ENCODE measurements around the gene GFY. TPM values are rescaled to one million over a fixed set of nuclear protein-coding genes. Genes with fewer than 3 reads are reported as not detected.

Gene GFY
- total RNA-seq, 6 experiments from 2014 or later = not detected

GRCh38 chr19:49439836-49440235 is 14.6 kb downstream of the GFY start:
- no peaks in the 10 kb centered on the region for H3K9me3 Mint-ChIP-seq
- H3K4me3 Mint-ChIP-seq = no peak overlapping the region
- peaks cover 32% of the 10 kb centered on the region for H3K4me1 Mint-ChIP-seq (ENCODE audit: low read depth)
- H3K27ac Mint-ChIP-seq = no peak overlapping the region
- peaks cover 53% of the 10 kb centered on the region for H3K27me3 Mint-ChIP-seq (ENCODE audit: insufficient read depth)
- H3K36me3 Mint-ChIP-seq (ENCODE audit: low read depth) = no peaks in the 10 kb centered on the region
- DNase-seq = no peak
- no peak for TF ChIP-seq CTCF (IDR thresholded peaks at IDR 0.05)

GRCh38 chr19:49440439-49441209 is 15.4 kb downstream of the GFY start:
- H3K27ac Mint-ChIP-seq = no peak overlapping the region
- no peak for TF ChIP-seq CTCF (IDR thresholded peaks at IDR 0.05)
- H3K9me3 Mint-ChIP-seq = no peaks in the 10 kb centered on the region
- DNase-seq = no peak
- peak overlapping the region; percentile 38 for H3K4me3 Mint-ChIP-seq
- no peaks in the 10 kb centered on the region for H3K36me3 Mint-ChIP-seq (ENCODE audit: low read depth)
- H3K27me3 Mint-ChIP-seq (ENCODE audit: insufficient read depth) = peaks cover 50% of the 10 kb centered on the region
- H3K4me1 Mint-ChIP-seq (ENCODE audit: low read depth) = peaks cover 32% of the 10 kb centered on the region

GRCh38 chr19:49441210-49441959 is 16.2 kb downstream of the GFY start, which contains the start of gene SLC17A7:
Gene SLC17A7 (minus strand): TSS chr19:49441527. CDS start chr19:49441379, 148 bp downstream.
- Mint-ChIP-seq H3K9me3 (no peaks in the 10 kb centered on the region), H3K4me3 (peak within 1 kb of the TSS; percentile 81), H3K36me3 (ENCODE audit: low read depth) (0 out of 2 replicates have a peak, but pooled peaks cover 4% of the 10 kb centered on the region), H3K4me1 (ENCODE audit: low read depth) (peaks cover 32% of the 10 kb centered on the region), H3K27me3 (ENCODE audit: insufficient read depth) (peaks cover 42% of the 10 kb centered on the region), H3K27ac (no peak within 1 kb of the TSS)
- no peak for TF ChIP-seq CTCF (IDR thresholded peaks at IDR 0.05)
- DNase-seq = no peak

GRCh38 chr19:49441960-49442350 is 16.8 kb downstream of the GFY start:
- DNase-seq = no peak
- Mint-ChIP-seq H3K4me1 (ENCODE audit: low read depth) (peaks cover 32% of the 10 kb centered on the region), H3K27me3 (ENCODE audit: insufficient read depth) (peaks cover 38% of the 10 kb centered on the region), H3K27ac (no peak overlapping the region), H3K4me3 (peak overlapping the region; percentile 81; the same call in 1 of the 2 replicates), H3K36me3 (ENCODE audit: low read depth) (0 out of 2 replicates have a peak, but pooled peaks cover 7% of the 10 kb centered on the region), H3K9me3 (no peaks in the 10 kb centered on the region)
- no peak for TF ChIP-seq CTCF (IDR thresholded peaks at IDR 0.05)

- H3K4me1 Mint-ChIP-seq (ENCODE audit: low read depth) = peaks cover 32% of the 10 kb centered on the region
- no peaks in the 10 kb centered on the region for H3K9me3 Mint-ChIP-seq
- H3K27me3 Mint-ChIP-seq (ENCODE audit: insufficient read depth) = peaks cover 36% of the 10 kb centered on the region
- DNase-seq = no peak
- H3K36me3 Mint-ChIP-seq (ENCODE audit: low read depth) = peaks cover 7% of the 10 kb centered on the region; the same call in 1 of the 2 replicates
- TF ChIP-seq CTCF (IDR thresholded peaks at IDR 0.05) = no peak
- H3K4me3 Mint-ChIP-seq = peak overlapping the region; percentile 81
- H3K27ac Mint-ChIP-seq = no peak overlapping the region
These were observed 17.2 kb downstream of the GFY start for GRCh38 chr19:49442354-49442753.

Data from HFFc6 (cell line).